ENCODE data around the gene MPZL2. TPM values are rescaled to one million over a fixed set of nuclear protein-coding genes. Genes with fewer than 3 reads are reported as not detected.

Gene MPZL2
- total RNA-seq, 1 experiment from 2014 or later = 0.26 TPM

DNA sequence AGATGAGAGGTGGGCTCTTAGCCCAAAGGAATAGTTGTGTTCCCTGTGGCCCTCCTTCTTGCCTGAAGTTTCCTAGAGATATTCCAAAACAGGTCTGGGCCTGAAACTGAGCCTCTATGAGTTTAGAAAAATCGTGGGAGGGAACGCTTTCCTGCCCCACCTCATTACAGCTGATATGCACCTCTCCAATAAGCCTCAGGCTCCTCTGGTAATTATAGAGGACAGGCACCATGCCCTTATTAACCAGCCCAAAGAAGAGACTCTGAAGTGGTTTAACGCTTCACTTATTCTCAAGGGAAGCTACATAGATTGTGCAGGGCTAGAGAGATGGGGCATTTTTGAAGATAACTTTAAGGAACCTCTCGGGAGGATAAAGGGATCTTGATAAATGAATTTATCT lies 3.4 kb upstream of the MPZL2 start:
- peaks cover 25 to 31% of the 10 kb centered on the region in 2 experiments for H3K4me1 Mint-ChIP-seq
- no peaks in the 10 kb centered on the region; a peak in 1 of 5 replicates for H3K9me3 Mint-ChIP-seq
- no peak overlapping the region for H2BK12ac ChIP-seq (ENCODE audit: insufficient read length, low read depth, low read length)

More for the DNA sequence above, 3.4 kb upstream of the MPZL2 start:
- no peaks in the 10 kb centered on the region for H4K20me1 ChIP-seq (ENCODE audit: control insufficient read depth, insufficient read depth, insufficient read length)
- no peak overlapping the region for H3K18ac ChIP-seq (ENCODE audit: insufficient read length, low read depth, low read length)
- H3K9ac ChIP-seq (ENCODE audit: extremely low read depth, insufficient read length, low read length) = no peak overlapping the region
- no peak overlapping the region for H3K4ac ChIP-seq (ENCODE audit: low read depth, low read length)
- peaks cover 4% of the 10 kb centered on the region for H3K23me2 ChIP-seq (ENCODE audit: insufficient read length, low read depth, low read length, poor library complexity, severe bottlenecking)
- H3K27ac ChIP-seq (ENCODE audit: insufficient read length, low read depth, low read length) = no peak overlapping the region
- Mint-ChIP-seq H3K36me3 (ENCODE audit: insufficient read depth in 1 of 3, low read depth in 3 of 3) (no peaks in the 10 kb centered on the region), H3K27me3 (ENCODE audit: low read depth) (peaks cover 89% of the 10 kb centered on the region), H3K27ac (no peak overlapping the region), H3K4me3 (no peak overlapping the region)
- no peak overlapping the region for H2BK20ac ChIP-seq (ENCODE audit: low read depth, low read length, poor library complexity, severe bottlenecking)
- H3K14ac ChIP-seq (ENCODE audit: insufficient read depth, low read length) = no peak overlapping the region
- H3K79me1 ChIP-seq (ENCODE audit: insufficient read depth, low read depth, low read length, poor library complexity, severe bottlenecking) = no peaks in the 10 kb centered on the region
- no peak overlapping the region for H4K8ac ChIP-seq (replicated peaks; ENCODE audit: insufficient read length, low read depth, low read length)
- H3T11ph ChIP-seq (ENCODE audit: low read length) = no peak overlapping the region
- no peaks in the 10 kb centered on the region for H3K79me2 ChIP-seq (ENCODE audit: insufficient read depth, low read length)
- H4K91ac ChIP-seq (ENCODE audit: insufficient read length, low read depth, low read length) = no peak overlapping the region
- peaks cover 8% of the 10 kb centered on the region; the same call in 1 of the 2 replicates for H3K27me3 ChIP-seq (ENCODE audit: insufficient read depth, low read length)
- H3K23ac ChIP-seq (ENCODE audit: insufficient read length, low read depth, low read length) = no peak overlapping the region
- TF ChIP-seq CTCF (conservative IDR thresholded peaks at IDR 0.05) = no peak
- H3K9me3 ChIP-seq (ENCODE audit: control insufficient read depth, low read depth, low read length) = no peaks in the 10 kb centered on the region
- H2BK120ac ChIP-seq (ENCODE audit: low read depth, low read length, poor library complexity, severe bottlenecking) = no peak overlapping the region
- no peak overlapping the region for H2BK5ac ChIP-seq (ENCODE audit: insufficient read length, low read length)
- no peak overlapping the region for H3K4me2 ChIP-seq (ENCODE audit: insufficient read depth, insufficient read length, low read length)
- DNase-seq = no peak
- no peak overlapping the region for H4K5ac ChIP-seq (ENCODE audit: insufficient read length, low read depth, low read length)
- H3K4me1 ChIP-seq (ENCODE audit: insufficient read depth, low read length) = no peaks in the 10 kb centered on the region; the same call in none of the 2 replicates
- H3K56ac ChIP-seq (ENCODE audit: insufficient read length, low read depth, low read length) = no peak overlapping the region
- no peak overlapping the region for H2AFZ ChIP-seq (ENCODE audit: low read length)
- no peak overlapping the region for H2AK5ac ChIP-seq (ENCODE audit: insufficient read length, low read length)
- H2BK15ac ChIP-seq (ENCODE audit: low read depth, low read length) = no peak overlapping the region
- WGBS (ENCODE audit: extremely low coverage, insufficient read length, low lambda C conversion rate) = no CpG with 5 or more reads among the region's 4 CpGs

All from H9 (cell line).